CD4-positive, alpha-beta T cell treated with Interleukin-15 for 4 hours (primary cell): Measurements from ENCODE around the gene OTOGL.
"Not testable (repeated sequence)": the region's sequence is repeated elsewhere in the genome, so short reads cannot be mapped to it uniquely, and the experiment has no call there.

Experiments
- DNase-seq: peaks from one replicate; pipeline ENCODE4 v3.0.0-alpha.2; 2020; ENCODE audit warnings: low spot score

OTOGL gene

GRCh38 chr12:80282761-80283160, 183.4 kb downstream of the OTOGL start:
- no peak for DNase-seq

DNA sequence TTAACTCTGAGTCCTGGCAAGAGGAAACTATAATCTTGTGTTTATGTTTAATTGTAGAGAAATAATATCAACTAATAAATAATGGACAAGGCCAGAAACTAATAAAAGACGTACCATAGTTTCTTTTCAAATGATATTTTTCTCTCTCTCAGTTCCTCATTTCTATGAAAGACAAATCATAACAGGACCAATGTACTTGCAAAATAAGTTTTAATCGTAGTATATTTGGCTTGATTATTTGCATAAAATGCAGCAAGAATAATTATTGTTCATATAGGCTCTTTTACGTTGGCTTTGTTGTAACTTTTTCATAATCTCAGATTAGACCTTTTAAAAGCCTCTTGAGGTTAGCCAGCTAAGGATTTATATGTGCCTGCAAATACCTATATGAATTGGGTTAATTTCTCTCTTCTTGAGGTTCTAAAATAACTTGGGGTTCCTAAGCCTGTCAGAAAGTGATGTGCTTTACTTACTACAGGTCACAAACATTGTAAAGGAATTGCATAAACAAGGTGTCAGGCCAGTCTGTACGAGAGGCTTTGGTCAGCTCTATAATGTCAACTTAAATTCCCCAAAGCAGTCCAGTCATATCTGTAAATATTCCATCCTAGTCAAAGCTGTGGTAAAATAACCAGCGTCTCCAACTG, 191.9 kb downstream of the OTOGL start:
- no peak for DNase-seq

DNA sequence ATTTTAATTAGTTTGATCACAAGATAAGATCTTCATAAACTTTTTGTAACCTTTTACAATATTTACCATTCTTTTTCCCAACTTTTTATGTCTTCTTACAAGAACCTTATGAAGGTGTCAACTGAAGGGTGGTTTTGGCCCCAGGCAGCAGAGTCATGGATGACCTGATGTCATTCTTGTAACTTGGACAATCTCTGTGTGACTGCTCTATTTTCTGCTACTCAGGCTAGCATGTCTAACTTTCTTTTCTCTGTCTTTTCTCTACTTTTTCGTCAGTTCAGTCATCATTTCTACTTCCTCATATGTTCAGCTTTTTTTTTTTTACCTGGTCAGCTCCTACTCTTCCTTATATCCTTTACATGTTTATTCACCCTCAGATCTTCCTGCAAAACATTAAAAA, 194.0 kb downstream of the OTOGL start:
- no peak for DNase-seq

- no peak for DNase-seq
These were observed 194.4 kb downstream of the OTOGL start for GRCh38 chr12:80293759-80294158.

GRCh38 chr12:80299219-80299618, 199.9 kb downstream of the OTOGL start:
- no peak for DNase-seq

DNA sequence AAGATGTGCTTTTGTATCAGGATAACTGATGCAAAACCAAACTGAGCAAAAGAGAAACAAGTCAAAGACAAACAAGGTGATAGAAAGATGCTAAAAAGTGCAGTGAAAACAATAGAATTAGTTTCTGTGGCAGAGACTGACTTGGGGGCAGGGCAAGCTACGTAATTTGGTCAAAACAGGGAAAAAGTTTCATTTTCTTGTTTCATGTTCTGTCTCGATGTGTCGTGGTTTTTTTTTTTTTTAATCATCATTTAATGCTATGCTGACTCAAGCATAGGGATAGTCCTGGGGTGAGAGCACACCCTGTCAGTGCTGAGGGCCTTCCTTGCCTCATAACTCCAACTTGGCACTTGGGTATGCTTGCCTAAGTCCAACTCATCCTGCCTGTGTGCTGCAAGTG, 200.6 kb downstream of the OTOGL start:
- no peak for DNase-seq

DNA sequence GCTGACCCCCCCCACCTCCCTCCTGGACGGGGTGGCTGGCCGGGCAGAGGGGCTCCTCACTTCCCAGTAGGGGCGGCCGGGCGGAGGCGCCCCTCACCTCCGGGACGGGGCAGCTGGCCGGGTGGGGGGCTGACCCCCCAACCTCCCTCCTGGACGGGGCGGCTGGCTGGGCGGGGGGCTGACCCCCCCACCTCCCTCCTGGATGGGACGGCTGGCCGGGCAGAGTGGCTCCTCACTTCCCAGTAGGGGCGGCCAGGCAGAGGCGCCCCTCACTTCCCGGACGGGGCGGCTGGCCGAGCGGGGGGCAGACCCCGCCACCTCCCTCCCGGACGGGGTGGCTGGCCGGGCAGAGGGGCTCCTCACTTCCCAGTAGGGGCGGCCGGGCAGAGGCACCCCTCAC, 208.1 kb downstream of the OTOGL start:
- DNase-seq: not testable (repeated sequence)

GRCh38 chr12:80313209-80313608, 213.9 kb downstream of the OTOGL start:
- no peak for DNase-seq

GRCh38 chr12:80314741-80315140, 215.4 kb downstream of the OTOGL start:
- DNase-seq: no peak

GRCh38 chr12:80316222-80316621, 216.9 kb downstream of the OTOGL start:
- no peak for DNase-seq

DNA sequence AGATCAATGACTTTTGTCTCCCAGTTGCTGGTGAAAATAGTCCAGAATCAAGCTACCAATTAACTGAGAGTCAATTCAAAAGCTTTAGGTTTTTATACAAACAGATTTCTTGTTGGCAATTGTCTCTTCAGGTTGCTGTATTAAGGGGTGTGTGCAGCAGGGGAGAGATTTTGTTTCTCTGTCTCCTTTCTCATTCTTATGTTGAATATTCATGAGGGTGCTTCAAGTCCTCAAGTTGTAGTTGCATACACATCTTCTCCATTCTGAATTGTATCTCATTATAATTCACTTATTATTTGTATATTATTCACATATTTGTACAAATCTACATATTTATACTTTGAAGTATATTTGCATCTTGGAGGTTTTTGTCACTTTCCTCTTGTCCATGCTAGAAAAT, 218.0 kb downstream of the OTOGL start:
- DNase-seq: no peak

DNA sequence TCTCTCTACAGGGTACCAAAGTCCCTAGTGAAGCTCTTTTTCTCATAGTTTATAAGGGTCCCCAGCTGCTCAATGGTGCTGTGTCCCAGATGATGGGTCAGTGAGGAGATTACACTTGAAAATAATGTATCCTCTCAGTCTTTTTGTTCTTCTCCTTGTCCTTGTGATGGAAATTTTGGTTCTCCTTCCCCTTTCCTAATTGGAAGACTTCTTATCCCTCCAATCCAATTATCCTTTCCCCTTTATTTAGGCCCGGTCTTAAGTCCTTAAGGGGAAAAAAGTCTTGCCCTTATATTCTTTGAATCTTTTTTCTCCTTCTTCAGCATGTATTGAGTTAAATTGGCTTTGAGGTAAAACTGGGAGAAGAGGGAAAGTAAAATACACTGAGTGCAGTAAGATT, 218.6 kb downstream of the OTOGL start:
- DNase-seq: no peak

DNA sequence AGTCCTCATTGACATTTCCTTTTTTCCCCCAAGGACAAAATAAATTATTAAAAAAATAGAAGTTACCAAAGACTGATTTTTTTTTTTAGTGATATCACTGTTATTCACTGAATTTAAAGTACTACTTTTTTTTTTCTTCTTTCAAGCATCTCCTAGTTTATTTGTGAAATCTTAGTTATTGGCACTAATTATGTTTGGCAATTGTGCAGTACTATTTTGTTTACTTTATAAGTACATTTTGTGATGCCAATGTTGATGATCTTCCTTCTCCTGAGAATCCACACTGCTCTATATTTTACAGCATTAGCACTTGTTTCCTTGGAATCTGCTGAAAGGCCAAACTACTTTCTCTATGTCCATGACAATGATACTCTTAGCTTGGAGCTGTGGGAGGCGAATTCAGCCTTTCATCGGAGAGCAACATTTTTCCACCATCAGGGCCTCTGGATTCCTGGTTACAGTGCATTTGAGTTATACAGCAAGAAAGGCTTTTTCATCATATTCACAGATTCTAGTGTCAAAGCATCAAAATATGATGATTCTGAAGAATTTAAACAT, 220.9 kb downstream of the OTOGL start:
- no peak for DNase-seq

DNA sequence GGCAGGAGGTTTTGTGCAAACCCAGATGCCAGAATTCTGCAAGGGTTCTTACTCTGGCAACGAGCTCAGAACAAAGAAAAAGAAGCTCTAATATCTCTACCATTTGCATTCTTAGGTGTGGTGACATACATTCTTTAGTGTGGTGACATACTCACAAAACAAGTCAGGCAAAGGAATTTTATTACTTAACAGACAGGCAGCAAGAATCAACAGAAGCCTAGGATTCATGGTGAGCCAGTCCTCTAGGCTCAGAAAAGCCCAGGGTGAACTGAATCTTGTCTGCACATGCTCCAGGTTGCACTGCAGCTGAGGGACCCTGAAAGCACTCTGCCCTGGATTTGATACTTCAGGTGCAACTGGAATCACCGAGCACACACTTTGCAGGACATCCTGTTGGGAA, 222.3 kb downstream of the OTOGL start:
- DNase-seq: no peak

DNA sequence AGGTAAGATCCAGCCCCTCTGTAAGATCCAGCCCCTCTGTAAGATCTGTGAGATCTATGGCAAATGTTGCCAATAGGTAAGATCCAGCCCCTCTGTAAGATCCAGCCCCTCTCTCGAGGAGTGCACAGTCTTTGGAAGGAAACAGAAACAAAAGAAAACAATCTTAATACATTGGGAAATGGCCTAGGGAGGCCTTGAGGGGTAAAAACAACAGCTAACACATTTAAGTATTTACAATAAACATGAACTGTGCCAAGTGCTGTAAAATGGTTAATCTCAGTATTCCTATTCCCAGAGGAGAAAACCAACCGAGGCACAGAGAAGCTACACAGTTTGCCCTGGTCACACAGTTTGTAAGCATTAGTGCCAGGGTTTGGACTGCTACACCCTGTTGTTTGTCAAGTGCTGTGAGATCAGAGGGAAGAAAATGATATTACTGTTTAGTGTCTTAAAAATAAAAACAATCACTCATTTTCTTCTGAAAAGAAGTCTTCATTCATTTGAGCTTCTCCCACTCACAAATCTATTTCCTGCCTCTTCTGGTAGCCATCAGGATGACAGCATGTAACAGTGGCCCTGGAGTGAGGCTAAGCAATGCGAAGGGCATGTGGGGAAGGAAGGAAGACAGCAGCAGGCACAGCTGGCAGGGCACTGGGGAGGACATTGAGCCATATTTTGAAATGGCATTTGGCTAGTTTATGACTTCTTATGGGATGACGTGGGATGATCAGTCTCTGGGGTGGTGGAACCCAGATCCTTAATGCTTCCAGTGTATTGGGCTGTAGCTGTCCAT, 226.0 kb downstream of the OTOGL start:
- no peak for DNase-seq

GRCh38 chr12:80332827-80333226, 233.5 kb downstream of the OTOGL start:
- no peak for DNase-seq

DNA sequence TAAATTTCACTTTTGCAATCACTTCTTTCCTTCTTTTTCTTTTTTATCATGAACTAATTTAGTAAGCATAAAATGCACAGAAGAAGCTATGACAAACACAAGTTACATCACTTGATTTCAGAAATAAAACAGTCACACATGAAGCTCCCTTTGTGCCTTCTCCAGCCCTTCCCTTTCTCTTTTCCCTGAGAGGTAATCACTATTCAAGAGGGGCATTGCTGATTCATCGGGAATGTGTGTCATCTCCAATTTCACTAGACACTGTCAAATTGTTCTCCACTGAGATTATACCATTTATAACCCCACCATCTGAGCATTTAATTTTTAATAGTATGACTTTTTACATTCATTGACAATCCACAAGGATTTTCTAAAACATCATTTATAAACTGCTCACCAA, 253.1 kb downstream of the OTOGL start:
- no peak for DNase-seq

- no peak for DNase-seq
These were observed 253.9 kb downstream of the OTOGL start for GRCh38 chr12:80353254-80353653.

- no peak for DNase-seq
These were observed 256.8 kb downstream of the OTOGL start for GRCh38 chr12:80356097-80356496.

- DNase-seq: no peak
These were observed 260.4 kb downstream of the OTOGL start for GRCh38 chr12:80359703-80360102.

GRCh38 chr12:80364056-80364455, 264.7 kb downstream of the OTOGL start:
- no peak for DNase-seq

GRCh38 chr12:80373666-80374065, 274.3 kb downstream of the OTOGL start:
- DNase-seq: no peak

DNA sequence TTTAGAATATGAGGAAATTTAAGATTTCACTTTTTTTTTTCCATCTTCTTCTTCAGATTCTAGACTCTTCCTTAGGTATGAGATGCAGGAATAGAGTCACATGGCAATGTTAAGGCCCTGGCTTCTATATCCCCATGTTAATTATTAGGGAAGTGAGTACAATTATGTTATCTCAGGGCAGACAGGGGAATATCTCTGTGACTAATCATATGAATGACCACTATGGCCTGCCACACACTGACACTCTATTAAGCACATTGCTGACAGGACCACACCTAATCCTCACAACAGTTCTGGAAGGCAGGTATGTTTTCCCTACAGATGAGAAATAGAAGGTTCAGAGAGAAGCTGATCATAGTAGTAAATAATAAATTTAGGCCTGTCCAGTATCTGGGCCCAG, 275.3 kb downstream of the OTOGL start:
- no peak for DNase-seq
